GM12878 (cell line): Measurements from ENCODE around the gene OR2L13.

Source experiments
- EGR1 ChIP-seq, 2 experiments: IDR thresholded peaks; 1 replicate in 1 of 2; 2 replicates in 1 of 2; pipeline ENCODE4 v1.6.1; 2011 to 2012; ENCODE audit warnings: low read depth in 2 of 2, low read length in 2 of 2, borderline replicate concordance in 1 of 2, mild to moderate bottlenecking in 1 of 2, moderate library complexity in 1 of 2
- ETV6 ChIP-seq, 2 experiments: fragments of 450-650 bp in 1 of 2; IDR thresholded peaks in 1 of 2; conservative IDR thresholded peaks in 1 of 2; 2 replicates each; pipeline ENCODE4 v1.6.1; 2014; ENCODE audit warnings: antibody characterized with exemption in 1 of 2, borderline replicate concordance in 1 of 2, low read depth in 1 of 2, mild to moderate bottlenecking in 1 of 2, moderate library complexity in 1 of 2
- PML ChIP-seq: IDR thresholded peaks from 2 replicates; pipeline ENCODE4 v1.6.1; 2012; ENCODE audit warnings: low read length, inconsistent platforms

DNA sequence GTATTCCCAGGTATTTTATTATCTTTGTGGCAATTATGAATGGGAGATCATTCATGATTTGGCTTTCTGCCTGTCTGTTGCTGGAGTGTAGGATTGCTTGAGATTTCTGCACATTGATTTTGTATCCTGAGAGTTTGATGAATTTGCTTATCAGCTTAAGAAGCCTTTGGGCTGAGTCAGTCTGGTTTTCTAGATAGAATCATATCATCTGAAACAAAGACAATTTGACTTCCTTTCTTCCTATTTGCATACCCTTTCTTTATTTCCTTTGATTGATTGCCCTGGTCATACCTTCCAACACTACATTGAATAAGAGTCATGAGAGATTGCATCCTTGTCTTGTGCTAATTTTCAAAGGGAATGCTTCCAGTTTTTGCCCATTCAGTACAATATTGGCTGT, 40.3 kb upstream of the OR2L13 start:
- TF ChIP-seq PML (no peak), EGR1 (IDR thresholded peaks at IDR 0.05; ENCODE audit: borderline replicate concordance in 1 of 2, low read depth in 2 of 2, low read length in 2 of 2) (no peak), ETV6 (conservative IDR thresholded peaks at IDR 0.05 in 1 of 2, IDR thresholded peaks at IDR 0.05 in 1 of 2; ENCODE audit: borderline replicate concordance in 1 of 2, low read depth in 1 of 2) (no peak)
